Measurements from ENCODE around the gene RS1.

Gene RS1

GRCh38 chrX:18596096-18596495 is 75.8 kb downstream of the RS1 start:
- no peak for DNase-seq

DNA sequence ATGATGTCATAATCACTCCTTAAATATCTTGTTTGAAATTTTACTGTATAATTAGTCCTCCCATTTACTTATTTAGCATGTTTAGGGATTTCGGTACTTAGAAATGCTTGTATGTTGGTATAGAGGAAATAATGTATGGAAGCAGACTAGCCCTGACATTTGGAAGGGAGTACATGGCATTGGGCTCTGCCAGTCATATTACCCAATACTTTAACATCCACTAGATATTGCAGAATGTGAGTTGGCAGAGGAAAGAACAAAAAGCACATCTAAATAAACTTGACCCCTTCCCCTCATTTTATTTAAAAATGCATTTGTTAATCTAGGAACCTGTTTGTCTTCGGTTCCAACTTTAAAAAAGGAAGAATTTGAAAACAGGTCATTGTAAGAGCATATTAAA is 77.8 kb downstream of the RS1 start:
- no peak for DNase-seq

GRCh38 chrX:18591834-18592233 is 80.1 kb downstream of the RS1 start:
- DNase-seq: no peak

All from islet precursor cell (in vitro differentiated cells).